GM20000 (cell line): ENCODE data around the gene ITGA4.

Experiments
- DNase-seq: peaks from one replicate; pipeline ENCODE4 v3.0.0; 2012; ENCODE audit warnings: low spot score
- TF ChIP-seq, protein P1 (sequence below): IDR thresholded peaks from 2 replicates; pipeline ENCODE4 v1.5.1; 2012; ENCODE audit warnings: mild to moderate bottlenecking, control low read depth; ENCODE audit errors: extremely low read depth, missing control alignments

The ITGA4 gene

DNA sequence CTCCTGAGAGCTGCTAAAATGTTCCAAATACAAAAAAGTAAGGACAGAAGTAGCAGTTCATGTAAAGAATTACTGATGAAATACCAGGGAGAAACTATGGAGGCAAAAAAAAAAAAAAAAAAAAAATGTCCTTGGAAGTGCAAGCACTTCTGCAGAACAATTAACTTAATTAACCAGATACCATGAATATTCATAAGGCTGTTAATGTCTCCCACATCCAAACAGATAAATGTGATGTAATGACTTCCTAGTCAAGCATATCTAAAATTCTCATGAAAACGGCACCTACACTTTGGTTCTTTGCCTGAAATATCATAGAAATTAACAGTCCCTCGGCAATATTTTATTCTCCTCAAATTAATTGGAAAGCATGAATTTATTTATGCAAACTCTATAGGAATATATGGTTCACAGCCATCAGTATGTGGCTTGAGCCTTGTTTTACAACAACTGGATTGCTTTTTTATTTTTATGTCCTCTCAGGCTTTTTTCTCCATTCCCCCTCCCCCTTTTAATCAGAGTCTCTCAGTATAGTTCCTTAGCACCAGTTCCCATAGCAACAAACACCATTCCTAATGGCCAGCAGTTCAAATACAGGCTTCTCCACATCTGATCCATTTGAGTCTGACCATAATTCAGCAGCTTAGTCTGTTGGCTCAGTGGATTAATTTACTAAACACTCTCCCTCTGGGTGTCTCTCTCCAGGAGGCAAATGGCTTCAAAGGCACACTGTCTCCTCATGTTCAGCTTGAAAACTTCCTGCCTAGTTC, 97.1 kb downstream of the ITGA4 start:
- TF ChIP-seq, protein P1, sequence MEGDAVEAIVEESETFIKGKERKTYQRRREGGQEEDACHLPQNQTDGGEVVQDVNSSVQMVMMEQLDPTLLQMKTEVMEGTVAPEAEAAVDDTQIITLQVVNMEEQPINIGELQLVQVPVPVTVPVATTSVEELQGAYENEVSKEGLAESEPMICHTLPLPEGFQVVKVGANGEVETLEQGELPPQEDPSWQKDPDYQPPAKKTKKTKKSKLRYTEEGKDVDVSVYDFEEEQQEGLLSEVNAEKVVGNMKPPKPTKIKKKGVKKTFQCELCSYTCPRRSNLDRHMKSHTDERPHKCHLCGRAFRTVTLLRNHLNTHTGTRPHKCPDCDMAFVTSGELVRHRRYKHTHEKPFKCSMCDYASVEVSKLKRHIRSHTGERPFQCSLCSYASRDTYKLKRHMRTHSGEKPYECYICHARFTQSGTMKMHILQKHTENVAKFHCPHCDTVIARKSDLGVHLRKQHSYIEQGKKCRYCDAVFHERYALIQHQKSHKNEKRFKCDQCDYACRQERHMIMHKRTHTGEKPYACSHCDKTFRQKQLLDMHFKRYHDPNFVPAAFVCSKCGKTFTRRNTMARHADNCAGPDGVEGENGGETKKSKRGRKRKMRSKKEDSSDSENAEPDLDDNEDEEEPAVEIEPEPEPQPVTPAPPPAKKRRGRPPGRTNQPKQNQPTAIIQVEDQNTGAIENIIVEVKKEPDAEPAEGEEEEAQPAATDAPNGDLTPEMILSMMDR, result no peak
- DNase-seq, result no peak

DNA sequence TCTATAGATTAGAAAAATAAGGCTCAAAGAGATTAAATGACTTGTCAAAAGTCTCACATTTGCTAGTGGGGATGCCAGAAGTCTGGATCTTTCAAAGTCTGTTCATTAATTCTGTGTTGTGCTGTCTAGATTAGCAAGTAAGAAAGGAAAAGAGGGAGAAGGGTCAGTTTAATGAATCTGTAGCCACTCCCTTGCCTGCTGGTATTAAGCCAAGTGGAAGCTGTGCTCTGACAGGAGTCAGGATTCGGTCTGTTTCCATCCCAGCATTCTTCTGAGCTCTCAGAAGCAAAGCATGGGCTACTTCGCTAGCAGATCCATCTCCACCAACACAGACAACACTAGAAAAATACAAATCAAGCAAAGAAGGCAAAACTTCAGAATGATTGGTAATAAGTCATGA, 101.2 kb downstream of the ITGA4 start:
- TF ChIP-seq, protein P1, result no peak
- DNase-seq, result no peak

DNA sequence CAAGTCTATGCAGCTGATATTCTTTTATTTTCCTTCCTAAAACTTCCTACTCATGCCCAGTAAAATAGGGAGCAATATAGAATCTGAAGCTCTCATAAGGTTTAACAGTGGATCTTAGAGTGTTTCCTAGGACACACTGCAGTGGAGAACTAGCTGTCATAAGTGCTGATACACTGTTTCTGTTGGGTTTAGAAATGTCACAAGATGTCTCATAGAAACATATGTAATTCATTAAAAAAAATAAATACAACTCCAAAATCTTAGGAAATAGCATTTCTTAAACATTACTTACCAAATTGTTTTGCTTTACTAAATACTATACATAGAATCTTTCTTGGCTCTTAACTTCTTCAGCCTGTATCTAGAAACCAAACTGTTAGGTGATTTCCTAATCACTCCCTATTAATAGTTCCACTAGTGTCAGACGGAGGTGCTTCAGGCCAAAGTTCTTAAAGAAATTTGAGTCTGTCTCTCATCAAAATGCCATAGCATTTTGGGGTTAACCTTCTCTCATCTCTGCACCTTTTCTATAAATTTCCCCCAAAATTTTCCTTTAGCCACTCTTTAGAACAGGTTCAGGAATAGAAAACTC, 106.0 kb downstream of the ITGA4 start:
- TF ChIP-seq, protein P1, result no peak
- peak; percentile 18 for DNase-seq

DNA sequence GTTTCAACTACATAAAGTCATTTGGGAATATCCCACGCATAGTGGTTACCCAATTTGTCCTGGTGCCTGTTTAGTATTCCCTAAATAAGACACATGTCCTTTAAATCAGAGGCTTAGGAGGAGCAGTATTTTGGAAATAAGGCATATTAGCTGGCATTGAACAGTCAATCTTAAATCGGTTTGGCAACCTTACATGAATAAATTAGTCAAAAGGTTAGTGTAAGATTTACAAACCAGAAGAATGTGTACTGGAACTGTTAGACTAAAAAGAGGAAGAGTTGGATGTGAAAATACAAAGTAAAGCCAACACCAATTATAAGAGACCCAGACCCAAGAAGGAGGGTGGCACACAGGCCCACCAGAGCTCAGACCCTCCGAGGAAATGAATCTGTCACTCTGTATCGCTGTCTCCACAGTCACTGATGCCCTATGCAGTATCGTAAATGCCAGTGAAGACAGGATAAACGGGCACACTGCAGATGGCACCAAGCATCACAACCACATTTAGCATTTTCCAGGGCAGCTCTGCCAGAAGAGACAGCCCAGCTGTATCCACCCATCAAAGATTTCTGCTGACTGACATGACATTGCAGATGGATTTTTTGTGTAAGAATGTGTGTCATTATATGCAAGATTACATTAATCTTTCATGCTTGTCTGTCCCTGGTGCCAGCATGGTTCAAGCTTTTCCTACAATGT, 109.3 kb downstream of the ITGA4 start:
- TF ChIP-seq, protein P1, result no peak
- no peak for DNase-seq

DNA sequence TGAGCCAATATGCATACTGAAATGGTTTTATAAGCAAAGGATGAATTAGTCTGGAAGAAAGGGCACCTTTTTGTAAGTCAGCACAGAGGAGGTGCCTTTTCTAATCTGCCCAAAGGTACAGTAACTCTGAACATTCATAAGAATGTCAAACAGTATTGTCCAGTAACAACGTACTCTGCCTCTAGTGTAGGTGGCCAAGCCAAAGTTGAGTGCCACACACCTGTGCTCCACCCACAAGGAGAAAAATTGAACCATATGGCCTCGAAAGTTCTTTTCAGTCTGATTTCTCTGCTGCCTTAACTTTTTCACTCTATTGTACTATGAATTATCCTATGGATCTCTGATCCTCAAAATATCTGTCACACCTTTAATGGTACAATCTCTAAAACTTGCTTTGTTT, 112.9 kb downstream of the ITGA4 start:
- TF ChIP-seq, protein P1, result no peak
- no peak for DNase-seq

DNA sequence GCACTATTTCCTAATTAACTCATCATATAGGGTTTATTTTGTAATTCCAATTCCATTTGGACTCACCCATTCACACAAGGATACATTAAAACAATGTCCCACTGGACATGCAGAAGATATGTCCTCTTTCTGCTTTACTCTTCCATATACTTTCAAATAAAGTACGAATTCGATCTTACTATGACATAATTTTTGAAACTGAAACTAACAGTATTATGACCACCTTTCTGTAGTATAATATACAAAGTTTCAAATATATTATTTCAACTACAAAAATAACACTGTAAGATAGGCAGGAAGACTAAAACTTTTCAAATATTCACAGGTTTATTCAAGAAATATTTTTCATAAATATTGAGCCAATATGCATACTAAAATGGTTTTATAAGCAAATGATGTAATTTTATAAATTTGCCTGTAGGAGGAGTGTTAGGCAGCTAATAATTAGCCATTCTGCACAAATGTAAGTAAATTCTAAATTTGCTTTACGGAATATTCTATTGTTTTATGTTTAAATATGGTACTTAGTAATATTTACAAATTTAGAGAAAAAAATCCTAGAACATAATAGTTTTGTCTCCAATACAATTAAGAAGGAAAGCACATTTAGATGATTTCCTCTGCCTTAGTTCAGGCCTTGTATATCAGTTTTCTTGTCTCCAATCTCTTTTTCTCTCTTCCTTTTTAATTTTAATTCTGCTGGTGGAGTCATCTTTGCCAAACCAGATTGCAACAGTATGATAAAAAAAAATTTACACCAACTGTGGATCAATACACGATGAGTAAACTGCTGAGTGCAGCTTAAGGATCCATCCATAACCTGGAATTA, 113.9 kb downstream of the ITGA4 start:
- DNase-seq, result no peak
- TF ChIP-seq, protein P1, result no peak
